Neural crest cell (in vitro differentiated cells): ENCODE measurements around the gene CENPP. TPM values are rescaled to one million over a fixed set of nuclear protein-coding genes. Genes with fewer than 3 reads are reported as not detected.

Experiments used
- DNase-seq: peaks from one replicate; pipeline ENCODE4 v3.0.0; 2021; ENCODE audit warnings: low read depth, mixed read lengths, low spot score
- H3K27ac Mint-ChIP-seq: one replicate; pipeline ENCODE4 v1.8.0; 2021; ENCODE audit warnings: mild to moderate bottlenecking, mixed read lengths; ENCODE audit not compliant: unreplicated experiment
- H3K27me3 Mint-ChIP-seq: 2 replicates; pipeline ENCODE4 v1.8.0; 2021; ENCODE audit warnings: low read depth, mild to moderate bottlenecking, mixed read lengths
- H3K36me3 Mint-ChIP-seq: 2 replicates; pipeline ENCODE4 v1.8.0; 2021; ENCODE audit warnings: low read depth, mild to moderate bottlenecking, mixed read lengths
- H3K4me1 Mint-ChIP-seq: 2 replicates; pipeline ENCODE4 v1.8.0; 2021; ENCODE audit warnings: mixed read lengths
- H3K4me3 Mint-ChIP-seq: one replicate; pipeline ENCODE4 v1.8.0; 2021; ENCODE audit warnings: mild to moderate bottlenecking, mixed read lengths
- H3K9me3 Mint-ChIP-seq: 2 replicates; pipeline ENCODE4 v1.8.0; 2021; ENCODE audit warnings: mixed read lengths
- total RNA-seq: library from RNA; stranded (reverse); gene quantifications from 2 replicates; pipeline ENCODE4 v1.2.1, GENCODE V29; 2021
- TF ChIP-seq, protein P1 (sequence below): fragments of 200-600 bp; sonication (generic); conservative IDR thresholded peaks from 2 replicates; pipeline ENCODE4 v1.5.0; 2021; ENCODE audit warnings: antibody characterized with exemption, mild to moderate bottlenecking

Gene CENPP
- total RNA-seq, 1 donor from 2014 or later = 15.7 TPM

DNA sequence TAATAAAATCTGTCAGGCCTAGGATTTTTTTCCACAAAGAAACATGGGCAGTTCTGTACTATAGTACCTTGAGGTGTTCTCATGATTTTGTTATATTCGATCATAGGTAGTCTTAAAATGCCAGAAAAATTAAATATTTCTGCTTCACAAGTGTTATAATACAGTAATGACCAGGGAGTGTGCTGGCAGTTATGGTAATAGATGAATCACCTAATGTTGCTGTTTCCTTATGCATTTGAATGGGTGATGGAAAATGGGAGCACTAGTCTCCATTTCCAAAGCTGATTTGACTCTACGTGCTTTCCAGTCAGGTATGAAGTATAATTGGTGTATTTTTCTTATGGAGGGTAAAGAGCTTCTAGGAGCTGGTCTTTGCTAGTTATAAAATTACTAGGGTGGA is 54.9 kb downstream of the CENPP start:
- Mint-ChIP-seq H3K36me3 (no peaks in the 10 kb centered on the region), H3K9me3 (no peaks in the 10 kb centered on the region), H3K4me1 (peaks cover 13% of the 10 kb centered on the region), H3K4me3 (no peak overlapping the region), H3K27me3 (no peaks in the 10 kb centered on the region), H3K27ac (no peak overlapping the region)
- TF ChIP-seq, protein P1, sequence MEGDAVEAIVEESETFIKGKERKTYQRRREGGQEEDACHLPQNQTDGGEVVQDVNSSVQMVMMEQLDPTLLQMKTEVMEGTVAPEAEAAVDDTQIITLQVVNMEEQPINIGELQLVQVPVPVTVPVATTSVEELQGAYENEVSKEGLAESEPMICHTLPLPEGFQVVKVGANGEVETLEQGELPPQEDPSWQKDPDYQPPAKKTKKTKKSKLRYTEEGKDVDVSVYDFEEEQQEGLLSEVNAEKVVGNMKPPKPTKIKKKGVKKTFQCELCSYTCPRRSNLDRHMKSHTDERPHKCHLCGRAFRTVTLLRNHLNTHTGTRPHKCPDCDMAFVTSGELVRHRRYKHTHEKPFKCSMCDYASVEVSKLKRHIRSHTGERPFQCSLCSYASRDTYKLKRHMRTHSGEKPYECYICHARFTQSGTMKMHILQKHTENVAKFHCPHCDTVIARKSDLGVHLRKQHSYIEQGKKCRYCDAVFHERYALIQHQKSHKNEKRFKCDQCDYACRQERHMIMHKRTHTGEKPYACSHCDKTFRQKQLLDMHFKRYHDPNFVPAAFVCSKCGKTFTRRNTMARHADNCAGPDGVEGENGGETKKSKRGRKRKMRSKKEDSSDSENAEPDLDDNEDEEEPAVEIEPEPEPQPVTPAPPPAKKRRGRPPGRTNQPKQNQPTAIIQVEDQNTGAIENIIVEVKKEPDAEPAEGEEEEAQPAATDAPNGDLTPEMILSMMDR = no peak
- no peak for DNase-seq

GRCh38 chr9:92381775-92382174 is 56.0 kb downstream of the CENPP start:
- H3K9me3 Mint-ChIP-seq = no peaks in the 10 kb centered on the region
- no peaks in the 10 kb centered on the region for H3K36me3 Mint-ChIP-seq
- no peak overlapping the region for H3K4me3 Mint-ChIP-seq
- no peak overlapping the region for H3K27ac Mint-ChIP-seq
- TF ChIP-seq, protein P1 = no peak
- DNase-seq = no peak
- peaks cover 13% of the 10 kb centered on the region for H3K4me1 Mint-ChIP-seq
- no peaks in the 10 kb centered on the region for H3K27me3 Mint-ChIP-seq

- Mint-ChIP-seq H3K9me3 (no peaks in the 10 kb centered on the region), H3K4me3 (no peak overlapping the region), H3K27me3 (no peaks in the 10 kb centered on the region), H3K27ac (no peak overlapping the region), H3K4me1 (peaks cover 5% of the 10 kb centered on the region), H3K36me3 (no peaks in the 10 kb centered on the region)
- TF ChIP-seq, protein P1 = no peak
- DNase-seq = no peak
Observed at GRCh38 chr9:92384375-92384774, 58.6 kb downstream of the CENPP start.

GRCh38 chr9:92385001-92385400 is 59.2 kb downstream of the CENPP start:
- no peaks in the 10 kb centered on the region for H3K27me3 Mint-ChIP-seq
- H3K9me3 Mint-ChIP-seq = no peaks in the 10 kb centered on the region
- no peaks in the 10 kb centered on the region for H3K4me1 Mint-ChIP-seq
- no peak for DNase-seq
- TF ChIP-seq, protein P1 = no peak
- no peak overlapping the region for H3K27ac Mint-ChIP-seq
- H3K36me3 Mint-ChIP-seq = no peaks in the 10 kb centered on the region
- H3K4me3 Mint-ChIP-seq = no peak overlapping the region

- Mint-ChIP-seq H3K27me3 (no peaks in the 10 kb centered on the region), H3K4me1 (no peaks in the 10 kb centered on the region), H3K27ac (no peak overlapping the region), H3K4me3 (no peak overlapping the region), H3K36me3 (no peaks in the 10 kb centered on the region), H3K9me3 (no peaks in the 10 kb centered on the region)
- no peak for DNase-seq
- TF ChIP-seq, protein P1 = no peak
Observed at GRCh38 chr9:92385477-92385876, 59.7 kb downstream of the CENPP start.

DNA sequence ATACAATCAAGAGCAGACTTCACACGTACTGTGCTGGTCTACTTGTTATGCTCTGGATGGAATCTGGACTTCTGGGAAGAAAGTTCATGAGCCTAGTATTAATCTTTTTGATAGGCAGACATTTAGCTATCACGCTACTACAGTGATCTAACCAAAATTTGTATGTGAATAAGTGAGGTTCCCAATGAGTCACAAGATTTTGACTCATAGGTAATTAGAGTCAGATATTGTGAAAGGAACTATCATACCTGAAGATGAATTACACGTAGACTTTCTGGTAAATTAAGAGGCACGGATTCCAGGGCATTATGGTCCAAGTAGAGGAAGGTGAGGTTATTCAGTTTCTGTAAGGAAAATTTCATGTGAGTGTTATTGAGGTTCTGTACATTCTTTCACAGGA is 60.2 kb downstream of the CENPP start:
- no peak overlapping the region for H3K27ac Mint-ChIP-seq
- no peak for DNase-seq
- no peaks in the 10 kb centered on the region for H3K36me3 Mint-ChIP-seq
- no peaks in the 10 kb centered on the region for H3K9me3 Mint-ChIP-seq
- TF ChIP-seq, protein P1 = no peak
- H3K4me1 Mint-ChIP-seq = no peaks in the 10 kb centered on the region
- no peak overlapping the region for H3K4me3 Mint-ChIP-seq
- H3K27me3 Mint-ChIP-seq = no peaks in the 10 kb centered on the region
